IMR-90 (cell line): Measurements from ENCODE around the gene MEIS3. TPM values are rescaled to one million over a fixed set of nuclear protein-coding genes. Genes with fewer than 3 reads are reported as not detected.
A peak's percentile ranks its signal among the peaks of the same experiment; 100 is the strongest.

Experiments used
- ATAC-seq: fragments of 200-7000 bp; cut with Tn5 transposase; 2 replicates; pipeline ENCODE4 v1.9.1; 2020; ENCODE audit warnings: low read depth, mild to moderate bottlenecking, moderate library complexity
- BruUV-seq: library from RNA; stranded (reverse); fragments of 400-500 nt; replicated peaks from 2 replicates; lab custom pipeline; 2021; lab: Mats Ljungman, UMichigan
- CTCF ChIA-PET: fragments of 300-600 bp; formaldehyde crosslinking; extraction: SDS; loops from one replicate; lab custom pipeline; 2021; ENCODE audit warnings: antibody characterized with exemption; lab: Yijun Ruan, JAX
- POLR2A ChIA-PET: fragments of 300-600 bp; sonication (Branson Sonifier 250); formaldehyde crosslinking; loops from one replicate; lab custom pipeline; 2022; ENCODE audit warnings: antibody characterized with exemption; ENCODE audit not compliant: unreplicated experiment; lab: Charles Lee
- DNase-seq: peaks from one replicate; pipeline ENCODE4 v3.0.0; 2013
- H2AFZ ChIP-seq: replicated peaks from 2 replicates; pipeline ENCODE3; 2013; ENCODE audit warnings: low read length, mild to moderate bottlenecking; ENCODE audit not compliant: poor library complexity
- H2AK5ac ChIP-seq: 2 replicates; pipeline ENCODE4 v1.6.1; 2013; ENCODE audit warnings: low read depth, low read length, inconsistent platforms
- H2AK9ac ChIP-seq: replicated peaks from 2 replicates; pipeline ENCODE3; 2013; ENCODE audit warnings: mild to moderate bottlenecking, low read depth, low read length, moderate library complexity; ENCODE audit not compliant: poor library complexity
- H2BK120ac ChIP-seq: 2 replicates; pipeline ENCODE4 v1.6.1; 2013; ENCODE audit warnings: low read depth, low read length, inconsistent platforms
- H2BK15ac ChIP-seq: 3 replicates; pipeline ENCODE4 v1.6.1; 2013; ENCODE audit warnings: low read depth, low read length, inconsistent platforms
- H2BK20ac ChIP-seq: 2 replicates; pipeline ENCODE4 v1.6.1; 2013; ENCODE audit warnings: low read depth, mild to moderate bottlenecking, inconsistent platforms, low read length, moderate library complexity
- H2BK5ac ChIP-seq: 2 replicates; pipeline ENCODE4 v1.6.1; 2013; ENCODE audit warnings: mild to moderate bottlenecking, low read depth, low read length, inconsistent platforms; ENCODE audit not compliant: poor library complexity, severe bottlenecking
- H3K14ac ChIP-seq: replicated peaks from 2 replicates; pipeline ENCODE4 v1.6.1; 2013; ENCODE audit warnings: low read depth, low read length, inconsistent platforms
- H3K18ac ChIP-seq: 2 replicates; pipeline ENCODE4 v1.6.1; 2013; ENCODE audit warnings: low read depth, low read length, control low read depth
- H3K23ac ChIP-seq: 2 replicates; pipeline ENCODE4 v1.6.1; 2013; ENCODE audit warnings: low read depth, low read length, inconsistent platforms
- H3K27ac ChIP-seq: 2 replicates; pipeline ENCODE4 v1.5.1; 2013; ENCODE audit warnings: mild to moderate bottlenecking, control low read depth, low read length; ENCODE audit not compliant: insufficient read depth
- H3K27me3 ChIP-seq: 2 replicates; pipeline ENCODE4 v1.6.1; 2013; ENCODE audit warnings: low read length; ENCODE audit not compliant: control insufficient read depth, insufficient read depth
- H3K36me3 ChIP-seq: 2 replicates; pipeline ENCODE4 v1.6.1; 2013; ENCODE audit warnings: low read length, mixed read lengths; ENCODE audit not compliant: control insufficient read depth, insufficient read depth
- H3K4ac ChIP-seq: 2 replicates; pipeline ENCODE4 v1.6.1; 2013; ENCODE audit warnings: low read depth, low read length, inconsistent platforms
- H3K4me1 ChIP-seq: 2 replicates; pipeline ENCODE4 v1.6.1; 2013; ENCODE audit warnings: low read length, mixed read lengths; ENCODE audit not compliant: control insufficient read depth, insufficient read depth
- H3K4me2 ChIP-seq: 2 replicates; pipeline ENCODE4 v1.6.1; 2013; ENCODE audit warnings: low read depth, mild to moderate bottlenecking, control low read depth, low read length, moderate library complexity
- H3K4me3 ChIP-seq: 2 replicates; pipeline ENCODE4 v1.5.1; 2013; ENCODE audit warnings: low read depth, mild to moderate bottlenecking, control low read depth, low read length, moderate library complexity; ENCODE audit not compliant: insufficient read depth
- H3K56ac ChIP-seq: 2 replicates; pipeline ENCODE4 v1.6.1; 2013; ENCODE audit warnings: low read length, inconsistent platforms; ENCODE audit not compliant: insufficient read depth; ENCODE audit errors: extremely low read depth
- H3K79me1 ChIP-seq, 2 experiments: 2 replicates each; pipeline ENCODE4 v1.6.1; 2013; ENCODE audit warnings: low read length in 2 of 2, inconsistent platforms in 1 of 2, low read depth in 1 of 2
- H3K9ac ChIP-seq: 2 replicates; pipeline ENCODE4 v1.6.1; 2013; ENCODE audit warnings: low read depth, low read length, control low read depth
- H3K9me1 ChIP-seq: 2 replicates; pipeline ENCODE4 v1.6.1; 2013; ENCODE audit warnings: low read length, inconsistent platforms; ENCODE audit not compliant: insufficient read depth
- H3K9me3 ChIP-seq: 2 replicates; pipeline ENCODE4 v1.6.1; 2013; ENCODE audit warnings: low read length; ENCODE audit not compliant: control insufficient read depth, insufficient read depth
- H4K20me1 ChIP-seq: 2 replicates; pipeline ENCODE4 v1.6.1; 2013; ENCODE audit warnings: low read length, inconsistent platforms; ENCODE audit not compliant: insufficient read depth
- H4K5ac ChIP-seq: 2 replicates; pipeline ENCODE4 v1.6.1; 2013; ENCODE audit warnings: mild to moderate bottlenecking, low read depth, low read length, control low read depth
- H4K8ac ChIP-seq, 2 experiments: 2 replicates each; pipeline ENCODE4 v1.6.1; 2013; ENCODE audit warnings: low read depth in 2 of 2, low read length in 2 of 2, control low read depth in 1 of 2, inconsistent platforms in 1 of 2
- H4K91ac ChIP-seq: 2 replicates; pipeline ENCODE4 v1.6.1; 2013; ENCODE audit warnings: low read depth, low read length, inconsistent platforms; ENCODE audit not compliant: insufficient read depth
- BHLHE40 ChIP-seq: fragments of 150-350 bp; IDR thresholded peaks from 2 replicates; pipeline ENCODE4 v1.6.1; 2016; ENCODE audit warnings: mild to moderate bottlenecking, low read depth, low read length
- CHD1 ChIP-seq: IDR thresholded peaks from 2 replicates; pipeline ENCODE4 v1.6.1; 2012; ENCODE audit warnings: low read depth, low read length, improper control_type of control experiment
- CTCF ChIP-seq: conservative IDR thresholded peaks from 2 replicates; pipeline ENCODE4 v1.5.1; 2012; ENCODE audit warnings: mild to moderate bottlenecking, low read depth, low read length, improper control_type of control experiment
- ELK1 ChIP-seq: fragments of 150-350 bp; IDR thresholded peaks from 2 replicates; pipeline ENCODE4 v1.6.1; 2016; ENCODE audit warnings: low read depth, mild to moderate bottlenecking, low read length, moderate library complexity, borderline replicate concordance
- FOS ChIP-seq: fragments of 150-350 bp; IDR thresholded peaks from 2 replicates; pipeline ENCODE4 v1.6.1; 2016; ENCODE audit warnings: low read depth, low read length
- MAFK ChIP-seq: IDR thresholded peaks from 2 replicates; pipeline ENCODE4 v1.6.1; 2012; ENCODE audit warnings: low read depth, low read length, improper control_type of control experiment
- MAZ ChIP-seq: IDR thresholded peaks from 2 replicates; pipeline ENCODE4 v1.6.1; 2012; ENCODE audit warnings: low read depth, mild to moderate bottlenecking, low read length, improper control_type of control experiment, moderate library complexity, borderline replicate concordance
- MXI1 ChIP-seq: IDR thresholded peaks from 2 replicates; pipeline ENCODE4 v1.6.1; 2012; ENCODE audit warnings: low read depth, mild to moderate bottlenecking, low read length, moderate library complexity, borderline replicate concordance
- NFE2L2 ChIP-seq: fragments of 150-350 bp; IDR thresholded peaks from 2 replicates; pipeline ENCODE4 v1.6.1; 2016; ENCODE audit warnings: low read depth, mild to moderate bottlenecking, low read length
- POLR2A ChIP-seq: IDR thresholded peaks from 2 replicates; pipeline ENCODE4 v1.6.1; 2012; ENCODE audit warnings: mild to moderate bottlenecking, low read depth, low read length
- RAD21 ChIP-seq: IDR thresholded peaks from 2 replicates; pipeline ENCODE4 v1.6.1; 2012; ENCODE audit warnings: low read length, improper control_type of control experiment
- RCOR1 ChIP-seq: IDR thresholded peaks from 2 replicates; pipeline ENCODE4 v1.6.1; 2012; ENCODE audit warnings: mild to moderate bottlenecking, low read length, improper control_type of control experiment; ENCODE audit not compliant: insufficient replicate concordance
- RFX5 ChIP-seq: IDR thresholded peaks from 2 replicates; pipeline ENCODE4 v1.8.0; 2012; ENCODE audit warnings: low read depth, mild to moderate bottlenecking, low read length, moderate library complexity
- SMC3 ChIP-seq: fragments of 150-350 bp; IDR thresholded peaks from 2 replicates; pipeline ENCODE4 v1.6.1; 2016; ENCODE audit warnings: low read depth, mild to moderate bottlenecking, antibody characterized with exemption, low read length, moderate library complexity
- USF2 ChIP-seq: fragments of 150-350 bp; IDR thresholded peaks from 2 replicates; pipeline ENCODE4 v1.6.1; 2017; ENCODE audit warnings: mild to moderate bottlenecking, antibody characterized with exemption, low read length, low read depth
- WGBS, 2 experiments: methylation state at CpG; one replicate each; pipeline versions ENCODE4 v1.1.5 to v1.1.7; 2013; ENCODE audit warnings: missing lambda C conversion rate in 2 of 2; ENCODE audit not compliant: insufficient read length in 1 of 2; ENCODE audit errors: extremely low coverage in 2 of 2; 5-methylcytosine and 5-hydroxymethylcytosine counted together
- dilution Hi-C: fragments of 300-500 bp; cut with HindIII; formaldehyde crosslinking; loops from one replicate; pipeline ENCODE4 v1.14.3; 2018; ENCODE audit warnings: low sequenced_read_pairs; ENCODE audit not compliant: unreplicated experiment
- in situ Hi-C: fragments of 300-500 bp; cut with MboI; formaldehyde crosslinking; loops from 3 replicates; pipeline ENCODE4 v1.14.3; 2019; ENCODE audit warnings: low sequenced_read_pairs, inconsistent platforms, mixed read lengths
- intact Hi-C: fragments of 100-400 bp; cut with micrococcal nuclease; formaldehyde crosslinking; loops from 2 replicates; pipeline ENCODE4 v1.10.0; 2022
- polyA plus RNA-seq, 3 experiments: library from polyadenylated mRNA; depleted of rRNA; stranded (reverse); fragments of >200 nt; gene quantifications; 2 replicates each; pipeline ENCODE4 v1.2.3, GENCODE V29; 2012; ENCODE audit warnings: low replicate concordance in 1 of 3
- total RNA-seq: library from RNA; depleted of rRNA; stranded (reverse); fragments of >200 nt; gene quantifications from 2 replicates; pipeline ENCODE4 v1.2.3, GENCODE V29; 2012

Gene MEIS3
- total and polyA plus RNA-seq, 2 of the 4 experiments (the other 2 are of a cell fraction), result 32.4 to 33.0 TPM

GRCh38 chr19:47370045-47370611 is 49.2 kb downstream of the MEIS3 start:
- H2BK15ac ChIP-seq, result no peak overlapping the region
- H4K5ac ChIP-seq, result no peak overlapping the region
- intact Hi-C loops, result no loop called here
- no peak overlapping the region for H3K23ac ChIP-seq
- H3K4me3 ChIP-seq, result no peak overlapping the region
- peak overlapping the region in 1 of 2 experiments; percentile 62; a peak in 1 of 4 replicates for H4K8ac ChIP-seq
- no peak overlapping the region for H2BK20ac ChIP-seq
- peak overlapping the region; percentile 63 for H2AFZ ChIP-seq
- peaks cover 7 to 22% of the 10 kb centered on the region in 2 experiments; a peak in 3 of 4 replicates for H3K79me1 ChIP-seq
- ATAC-seq (peak; percentile 99), DNase-seq (peak; percentile 74)
- 30% methylated on average over 5 of the region's 10 CpGs; no CpG with 5 or more reads in 1 of the 2 experiments for WGBS, 2 experiments
- no peak overlapping the region for H3K56ac ChIP-seq
- in situ Hi-C loops, result no loop called here
- ChIA-PET POLR2A (no interaction called here), CTCF (no interaction called here)
- no peak overlapping the region for H3K18ac ChIP-seq
- H3K9ac ChIP-seq, result no peak overlapping the region
- H2BK120ac ChIP-seq, result no peak overlapping the region; the same call in 1 of the 2 replicates
- H2AK9ac ChIP-seq, result no peak overlapping the region
- no peak overlapping the region for H3K4me2 ChIP-seq
- peaks cover 13% of the 10 kb centered on the region; the same call in 1 of the 2 replicates for H4K20me1 ChIP-seq
- H3K36me3 ChIP-seq, result peaks cover 41% of the 10 kb centered on the region
- dilution Hi-C loops, result no loop called here
- H4K91ac ChIP-seq, result no peak overlapping the region
- peak overlapping the region; percentile 10 for H3K27ac ChIP-seq
- 0 out of 2 replicates have a peak overlapping the region, but pooled peaks have one; percentile 16 for H3K4ac ChIP-seq
- peak overlapping the region; percentile 80 for H2BK5ac ChIP-seq
- H3K9me1 ChIP-seq, result peaks cover 9% of the 10 kb centered on the region
- 0 out of 2 replicates have a peak overlapping the region, but pooled peaks have one; percentile 33 for H3K14ac ChIP-seq
- H3K4me1 ChIP-seq, result peaks cover 6% of the 10 kb centered on the region
- BruUV-seq, result no TSS peak
- H2AK5ac ChIP-seq, result peak overlapping the region; percentile 75
- H3K9me3 ChIP-seq, result no peaks in the 10 kb centered on the region
- H3K27me3 ChIP-seq, result no peaks in the 10 kb centered on the region
- peak; percentile 57; the same call in 1 of the 2 replicates for TF ChIP-seq NFE2L2
- TF ChIP-seq FOS, result peak; percentile 45; the same call in 1 of the 2 replicates
- TF ChIP-seq POLR2A, result no peak
- TF ChIP-seq RAD21, result no peak
- peak; percentile 96 for TF ChIP-seq MAZ
- no peak for TF ChIP-seq CHD1
- TF ChIP-seq MXI1, result peak; percentile 68; the same call in 1 of the 2 replicates
- TF ChIP-seq BHLHE40, result no peak
- TF ChIP-seq ELK1, result no peak
- no peak for TF ChIP-seq SMC3
- no peak for TF ChIP-seq RCOR1
- peak; percentile 50; the same call in 1 of the 2 replicates for TF ChIP-seq MAFK
- no peak for TF ChIP-seq USF2
- no peak for TF ChIP-seq RFX5
- TF ChIP-seq CTCF, result no peak
